Hepatocyte (in vitro differentiated cells): ENCODE results near the gene GTPBP8.

Source experiments
- EZH2 ChIP-seq: fragments of 200-600 bp; sonication (generic); IDR thresholded peaks from 2 replicates; pipeline ENCODE4 v1.6.1; 2016; ENCODE audit warnings: antibody characterized with exemption, mild to moderate bottlenecking, borderline replicate concordance
- TF ChIP-seq, protein P1 (sequence below): fragments of 200-600 bp; sonication (generic); IDR thresholded peaks from 2 replicates; pipeline ENCODE4 v1.5.1; 2016; ENCODE audit warnings: antibody characterized with exemption, mild to moderate bottlenecking; ENCODE audit not compliant: poor library complexity

- TF ChIP-seq, protein P1, sequence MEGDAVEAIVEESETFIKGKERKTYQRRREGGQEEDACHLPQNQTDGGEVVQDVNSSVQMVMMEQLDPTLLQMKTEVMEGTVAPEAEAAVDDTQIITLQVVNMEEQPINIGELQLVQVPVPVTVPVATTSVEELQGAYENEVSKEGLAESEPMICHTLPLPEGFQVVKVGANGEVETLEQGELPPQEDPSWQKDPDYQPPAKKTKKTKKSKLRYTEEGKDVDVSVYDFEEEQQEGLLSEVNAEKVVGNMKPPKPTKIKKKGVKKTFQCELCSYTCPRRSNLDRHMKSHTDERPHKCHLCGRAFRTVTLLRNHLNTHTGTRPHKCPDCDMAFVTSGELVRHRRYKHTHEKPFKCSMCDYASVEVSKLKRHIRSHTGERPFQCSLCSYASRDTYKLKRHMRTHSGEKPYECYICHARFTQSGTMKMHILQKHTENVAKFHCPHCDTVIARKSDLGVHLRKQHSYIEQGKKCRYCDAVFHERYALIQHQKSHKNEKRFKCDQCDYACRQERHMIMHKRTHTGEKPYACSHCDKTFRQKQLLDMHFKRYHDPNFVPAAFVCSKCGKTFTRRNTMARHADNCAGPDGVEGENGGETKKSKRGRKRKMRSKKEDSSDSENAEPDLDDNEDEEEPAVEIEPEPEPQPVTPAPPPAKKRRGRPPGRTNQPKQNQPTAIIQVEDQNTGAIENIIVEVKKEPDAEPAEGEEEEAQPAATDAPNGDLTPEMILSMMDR, result peak; percentile 64
- no peak for TF ChIP-seq EZH2
These were observed 44.7 kb downstream of the GTPBP8 start for GRCh38 chr3:113035387-113035982.
